H1 (cell line): ENCODE measurements around the gene NQO2. TPM values are rescaled to one million over a fixed set of nuclear protein-coding genes. Genes with fewer than 3 reads are reported as not detected.

Source experiments
- CTCF ChIA-PET: fragments of 300-600 bp; sonication (Branson Sonifier 250); formaldehyde crosslinking; loops from one replicate; lab custom pipeline; 2021; ENCODE audit not compliant: partially characterized antibody; lab: Charles Lee
- POLR2A ChIA-PET: fragments of 300-600 bp; sonication (Branson Sonifier 250); formaldehyde crosslinking; loops from one replicate; lab custom pipeline; 2021; ENCODE audit warnings: inconsistent platforms; ENCODE audit not compliant: partially characterized antibody; lab: Charles Lee
- DNase-seq, 2 experiments: peaks; one replicate each; pipeline versions ENCODE4 v3.0.0 to v3.0.0-alpha.2; 2010 to 2022; ENCODE audit warnings: low spot score in 2 of 2, low read depth in 1 of 2, mixed read lengths in 1 of 2
- FAIRE-seq: peaks from 2 replicates; lab custom pipeline; 2011; peaks lifted over from hg19 to GRCh38; lab: Jason Lieb, UNC
- H2AFZ ChIP-seq: 2 replicates; pipeline ENCODE4 v1.8.1; 2012; ENCODE audit warnings: low read length, inconsistent platforms
- H2AK5ac ChIP-seq: 2 replicates; pipeline ENCODE4 v1.6.1; 2013; ENCODE audit warnings: low read depth, low read length
- H2BK120ac ChIP-seq: replicated peaks from 2 replicates; pipeline ENCODE3; 2013; ENCODE audit warnings: low read depth, low read length, inconsistent platforms
- H2BK12ac ChIP-seq: 2 replicates; pipeline ENCODE4 v1.6.1; 2013; ENCODE audit warnings: low read depth, low read length
- H2BK15ac ChIP-seq: 2 replicates; pipeline ENCODE4 v1.6.1; 2013; ENCODE audit warnings: low read length
- H2BK20ac ChIP-seq: 2 replicates; pipeline ENCODE4 v1.6.1; 2013; ENCODE audit warnings: low read length
- H2BK5ac ChIP-seq: 2 replicates; pipeline ENCODE4 v1.6.1; 2013; ENCODE audit warnings: low read depth, low read length
- H3K14ac ChIP-seq: 2 replicates; pipeline ENCODE4 v1.6.1; 2013; ENCODE audit warnings: inconsistent platforms; ENCODE audit not compliant: insufficient read length
- H3K18ac ChIP-seq: 2 replicates; pipeline ENCODE4 v1.6.1; 2013; ENCODE audit warnings: low read length; ENCODE audit errors: extremely low read depth
- H3K23ac ChIP-seq: 2 replicates; pipeline ENCODE4 v1.6.1; 2013; ENCODE audit warnings: inconsistent platforms; ENCODE audit not compliant: insufficient read length
- H3K23me2 ChIP-seq: 2 replicates; pipeline ENCODE4 v1.6.1; 2013; ENCODE audit warnings: low read depth, low read length
- H3K27ac ChIP-seq: 2 replicates; pipeline ENCODE4 v1.6.1; 2011; ENCODE audit warnings: low read depth, low read length, inconsistent platforms
- H3K27me3 ChIP-seq, 4 experiments: replicated peaks in 1 of 4; 1 replicate in 1 of 4; 2 replicates in 3 of 4; pipeline versions ENCODE4 v1.6.1 to v1.8.1; 2011 to 2013; ENCODE audit warnings: low read length in 3 of 4, mild to moderate bottlenecking in 3 of 4, inconsistent platforms in 2 of 4, mixed read lengths in 2 of 4, moderate library complexity in 1 of 4; ENCODE audit not compliant: control insufficient read depth in 3 of 4, insufficient read depth in 3 of 4; ENCODE audit errors: extremely low read depth in 1 of 4
- H3K36me3 ChIP-seq, 4 experiments: 2 replicates each; pipeline versions ENCODE4 v1.6.1 to v1.8.1; 2011 to 2013; ENCODE audit warnings: mild to moderate bottlenecking in 4 of 4, low read length in 3 of 4, moderate library complexity in 2 of 4, control low read depth in 1 of 4, inconsistent platforms in 1 of 4; ENCODE audit not compliant: insufficient read depth in 4 of 4, control insufficient read depth in 2 of 4
- H3K4ac ChIP-seq: replicated peaks from 2 replicates; pipeline ENCODE3; 2013; ENCODE audit warnings: low read length, low read depth, mixed read lengths, inconsistent platforms; ENCODE audit not compliant: insufficient read length
- H3K4me1 ChIP-seq, 4 experiments: replicated peaks in 1 of 4; 1 replicate in 1 of 4; 2 replicates in 3 of 4; pipeline versions ENCODE4 v1.6.1 to v1.8.1; 2011 to 2013; ENCODE audit warnings: low read length in 3 of 4, inconsistent platforms in 2 of 4, mixed read lengths in 1 of 4; ENCODE audit not compliant: insufficient read depth in 4 of 4, control insufficient read depth in 3 of 4
- H3K4me2 ChIP-seq, 2 experiments: 2 replicates each; pipeline versions ENCODE4 v1.6.1 to v1.8.1; 2011 to 2013; ENCODE audit warnings: low read depth in 2 of 2, low read length in 2 of 2, control low read depth in 1 of 2, inconsistent platforms in 1 of 2, mild to moderate bottlenecking in 1 of 2; ENCODE audit not compliant: insufficient read depth in 1 of 2
- H3K4me3 ChIP-seq, 4 experiments: fragments of 200-600, 300-600 bp in 1 of 4; sonication (generic), shearing (Covaris generic), sonication (Bioruptor Twin) in 1 of 4; 2 replicates each; pipeline versions ENCODE4 v1.5.1 to v1.8.1; 2011 to 2016; ENCODE audit warnings: low read length in 4 of 4, low read depth in 3 of 4, control low read depth in 2 of 4, inconsistent platforms in 2 of 4, mild to moderate bottlenecking in 2 of 4, mixed read lengths in 1 of 4, moderate library complexity in 1 of 4; ENCODE audit not compliant: insufficient read depth in 2 of 4; ENCODE audit errors: extremely low read depth in 1 of 4
- H3K56ac ChIP-seq: replicated peaks from 2 replicates; pipeline ENCODE3; 2013; ENCODE audit warnings: low read depth, mild to moderate bottlenecking, mixed read lengths, low read length, inconsistent platforms; ENCODE audit not compliant: insufficient read length
- H3K79me1 ChIP-seq: 2 replicates; pipeline ENCODE4 v1.6.1; 2013; ENCODE audit warnings: low read depth, low read length, control low read depth
- H3K79me2 ChIP-seq, 2 experiments: 2 replicates each; pipeline versions ENCODE4 v1.6.1 to v1.8.1; 2012 to 2013; ENCODE audit warnings: low read length in 2 of 2, mild to moderate bottlenecking in 2 of 2, inconsistent platforms in 1 of 2; ENCODE audit not compliant: insufficient read depth in 2 of 2, control insufficient read depth in 1 of 2
- H3K9ac ChIP-seq, 4 experiments: replicated peaks in 1 of 4; 1 replicate in 1 of 4; 2 replicates in 3 of 4; pipeline versions ENCODE4 v1.6.1 to v1.8.1; 2011 to 2013; ENCODE audit warnings: low read depth in 3 of 4, low read length in 3 of 4, control low read depth in 2 of 4, mild to moderate bottlenecking in 2 of 4, moderate library complexity in 2 of 4, inconsistent platforms in 1 of 4; ENCODE audit errors: extremely low read depth in 1 of 4
- H3K9me3 ChIP-seq, 2 experiments: 2 replicates each; pipeline versions ENCODE4 v1.6.1 to v1.8.1; 2012 to 2013; ENCODE audit warnings: mild to moderate bottlenecking in 2 of 2, moderate library complexity in 2 of 2, control low read depth in 1 of 2, inconsistent platforms in 1 of 2, low read depth in 1 of 2, low read length in 1 of 2, mixed read lengths in 1 of 2; ENCODE audit not compliant: insufficient read depth in 2 of 2
- H4K20me1 ChIP-seq, 2 experiments: replicated peaks in 1 of 2; 2 replicates each; pipeline versions ENCODE3 to v1.8.1; 2011 to 2013; ENCODE audit warnings: inconsistent platforms in 2 of 2, low read length in 2 of 2, mild to moderate bottlenecking in 1 of 2; ENCODE audit not compliant: insufficient read depth in 2 of 2, control insufficient read depth in 1 of 2
- H4K5ac ChIP-seq: 2 replicates; pipeline ENCODE4 v1.6.1; 2013; ENCODE audit warnings: low read length, low read depth, mixed read lengths, inconsistent platforms; ENCODE audit not compliant: insufficient read length
- H4K8ac ChIP-seq: 2 replicates; pipeline ENCODE4 v1.8.0; 2013; ENCODE audit warnings: mild to moderate bottlenecking, moderate library complexity, low read length, inconsistent platforms; ENCODE audit not compliant: insufficient read depth; ENCODE audit errors: extremely low read depth
- H4K91ac ChIP-seq: replicated peaks from 2 replicates; pipeline ENCODE3; 2013; ENCODE audit warnings: low read length, mixed read lengths, inconsistent platforms; ENCODE audit not compliant: insufficient read length
- CBX8 ChIP-seq: fragments of 300-800, 300-1000 bp; sonication (generic); IDR thresholded peaks from 2 replicates; pipeline ENCODE4 v1.7.1; 2016; ENCODE audit warnings: low read depth, low read length, borderline replicate concordance
- CTBP2 ChIP-seq: IDR thresholded peaks from 2 replicates; pipeline ENCODE4 v1.7.0; 2011; ENCODE audit warnings: borderline replicate concordance, mild to moderate bottlenecking, moderate library complexity, mixed read lengths, low read length; ENCODE audit not compliant: insufficient read depth, insufficient read length
- JUND ChIP-seq: IDR thresholded peaks from 2 replicates; pipeline ENCODE4 v1.6.1; 2011; ENCODE audit warnings: mild to moderate bottlenecking, improper control_type of control experiment, low read length
- POLR2A ChIP-seq, 2 experiments: IDR thresholded peaks; 1 replicate in 1 of 2; 2 replicates in 1 of 2; pipeline ENCODE4 v1.6.1; 2011; ENCODE audit warnings: low read depth in 2 of 2, low read length in 2 of 2, mild to moderate bottlenecking in 2 of 2; ENCODE audit errors: control extremely low read depth in 1 of 2
- RBBP5 ChIP-seq: IDR thresholded peaks from 2 replicates; pipeline ENCODE4 v1.7.1; 2012; ENCODE audit warnings: low read depth, mild to moderate bottlenecking, inconsistent platforms, low read length, moderate library complexity, borderline replicate concordance
- SAP30 ChIP-seq: fragments of 300-600 bp; sonication (generic); IDR thresholded peaks from 2 replicates; pipeline ENCODE4 v1.7.1; 2012; ENCODE audit warnings: low read length, moderate library complexity, mild to moderate bottlenecking, inconsistent platforms; ENCODE audit not compliant: insufficient read depth, insufficient replicate concordance
- SP1 ChIP-seq: IDR thresholded peaks from 2 replicates; pipeline ENCODE4 v1.6.1; 2011; ENCODE audit warnings: low read depth, low read length
- WGBS, 2 experiments: shearing (Covaris generic) in 1 of 2; methylation state at CpG; one replicate each; pipeline versions ENCODE4 v1.1.6 to v1.1.7; 2013 to 2015; ENCODE audit warnings: low lambda C conversion rate in 2 of 2, mixed read lengths in 2 of 2, inconsistent platforms in 1 of 2, low coverage in 1 of 2, missing lambda C conversion rate in 1 of 2; ENCODE audit not compliant: insufficient replicate concordance in 2 of 2, insufficient coverage in 1 of 2, insufficient read length in 1 of 2; ENCODE audit errors: extremely low coverage in 1 of 2, missing lambda C conversion rate in 1 of 2; 5-methylcytosine and 5-hydroxymethylcytosine counted together
- polyA plus RNA-seq, 7 experiments: library from polyadenylated mRNA; depleted of rRNA in 3 of 7; stranded (reverse) in 5 of 7; unstranded in 2 of 7; fragments of >200 nt in 5 of 7; fragments of 200-250 nt in 2 of 7; gene quantifications; 1 replicate in 5 of 7; 2 replicates in 1 of 7; 4 replicates in 1 of 7; pipeline versions ENCODE4 v1.2.1 to v1.2.3, GENCODE V29; 2011 to 2013; ENCODE audit warnings: missing spikeins in 2 of 7, mixed read lengths in 2 of 7
- total RNA-seq: library from RNA; stranded (reverse); fragmentation: NEBNext Ultra II Directional; extraction: Animal tissue kit (Norgen Biotek cat#: 25700); gene quantifications from 2 replicates; pipeline ENCODE4 v1.2.1, GENCODE V29; 2021
- TF ChIP-seq, protein P1 (sequence below): IDR thresholded peaks from 2 replicates; pipeline ENCODE4 v1.6.1; 2011; ENCODE audit warnings: low read length, improper control_type of control experiment
- TF ChIP-seq, protein P2 (sequence below): IDR thresholded peaks from 2 replicates; pipeline ENCODE4 v1.6.1; 2012; ENCODE audit warnings: low read length, inconsistent platforms

NQO2 gene
- total and polyA plus RNA-seq, 2 of the 8 experiments (the other 6 are each of a cell fraction or from before 2014, with no cell fraction given) = 135 to 168 TPM

DNA sequence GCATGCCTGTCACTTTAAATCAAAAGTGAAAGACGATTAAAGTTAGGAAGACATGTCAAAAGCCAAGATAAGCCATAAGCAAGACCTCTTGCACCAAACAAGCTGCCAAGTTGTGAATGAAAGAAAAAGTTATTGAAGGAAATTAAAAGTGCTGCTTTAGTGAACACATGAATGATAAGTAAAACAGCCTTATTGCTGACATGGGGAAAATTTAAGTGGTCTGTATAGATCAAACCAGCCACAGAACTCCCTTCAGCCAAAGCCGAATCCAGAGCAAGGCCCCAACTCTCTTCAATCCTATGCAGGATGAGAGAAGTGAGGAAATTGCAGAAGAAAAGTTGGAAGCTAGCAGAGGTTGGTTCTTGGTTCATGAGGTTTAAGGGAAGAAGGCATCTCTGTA, 59.3 kb downstream of the NQO2 start:
- Histone ChIP-seq H4K8ac (no peak overlapping the region), H3K4me3 (no peak overlapping the region), H2AK5ac (no peak overlapping the region), H2BK12ac (no peak overlapping the region), H3K9ac (no peak overlapping the region), H3K23ac (no peak overlapping the region), H3K56ac (no peak overlapping the region), H3K23me2 (peaks cover 9% of the 10 kb centered on the region), H3K14ac (no peak overlapping the region), H3K4me1 (peaks cover 2 to 9% (median 5%) of the 10 kb centered on the region in 4 experiments; a peak in 5 of 7 replicates), H2BK5ac (no peak overlapping the region), H2BK20ac (no peak overlapping the region), H3K79me1 (no peaks in the 10 kb centered on the region), H3K27ac (no peak overlapping the region), H3K36me3 (no peaks in the 10 kb centered on the region), H2BK120ac (no peak overlapping the region), H3K27me3 (no peaks in the 10 kb centered on the region), H3K4ac (no peak overlapping the region), H4K20me1 (no peaks in the 10 kb centered on the region), H2BK15ac (no peak overlapping the region), H4K91ac (no peak overlapping the region), H3K18ac (no peak overlapping the region), H2AFZ (no peak overlapping the region), H3K9me3 (no peaks in the 10 kb centered on the region), H3K79me2 (no peaks in the 10 kb centered on the region), H3K4me2 (no peak overlapping the region), H4K5ac (no peak overlapping the region)
- TF ChIP-seq, protein P1, sequence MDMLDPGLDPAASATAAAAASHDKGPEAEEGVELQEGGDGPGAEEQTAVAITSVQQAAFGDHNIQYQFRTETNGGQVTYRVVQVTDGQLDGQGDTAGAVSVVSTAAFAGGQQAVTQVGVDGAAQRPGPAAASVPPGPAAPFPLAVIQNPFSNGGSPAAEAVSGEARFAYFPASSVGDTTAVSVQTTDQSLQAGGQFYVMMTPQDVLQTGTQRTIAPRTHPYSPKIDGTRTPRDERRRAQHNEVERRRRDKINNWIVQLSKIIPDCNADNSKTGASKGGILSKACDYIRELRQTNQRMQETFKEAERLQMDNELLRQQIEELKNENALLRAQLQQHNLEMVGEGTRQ = no peak
- TF ChIP-seq RBBP5 (no peak), CBX8 (no peak), SAP30 (no peak), POLR2A (IDR thresholded peaks at IDR 0.05; ENCODE audit: control extremely low read depth in 1 of 2, low read depth in 2 of 2, low read length in 2 of 2) (no peak), SP1 (no peak), JUND (no peak), CTBP2 (no peak)
- TF ChIP-seq, protein P2, sequence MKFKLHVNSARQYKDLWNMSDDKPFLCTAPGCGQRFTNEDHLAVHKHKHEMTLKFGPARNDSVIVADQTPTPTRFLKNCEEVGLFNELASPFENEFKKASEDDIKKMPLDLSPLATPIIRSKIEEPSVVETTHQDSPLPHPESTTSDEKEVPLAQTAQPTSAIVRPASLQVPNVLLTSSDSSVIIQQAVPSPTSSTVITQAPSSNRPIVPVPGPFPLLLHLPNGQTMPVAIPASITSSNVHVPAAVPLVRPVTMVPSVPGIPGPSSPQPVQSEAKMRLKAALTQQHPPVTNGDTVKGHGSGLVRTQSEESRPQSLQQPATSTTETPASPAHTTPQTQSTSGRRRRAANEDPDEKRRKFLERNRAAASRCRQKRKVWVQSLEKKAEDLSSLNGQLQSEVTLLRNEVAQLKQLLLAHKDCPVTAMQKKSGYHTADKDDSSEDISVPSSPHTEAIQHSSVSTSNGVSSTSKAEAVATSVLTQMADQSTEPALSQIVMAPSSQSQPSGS = no peak
- FAIRE-seq (no peak), DNase-seq (no peak)
- POLR2A ChIA-PET = interaction anchor here (1.0 to 1.3 kb wide), 2 partner anchors 36 to 69 kb away, joined by 3 read pairs; no protein-coding TSS in a partner anchor
- 93% methylated on average over 2 of the region's 2 CpGs; no CpG with 5 or more reads in 1 of the 2 experiments for WGBS, 2 experiments
- CTCF ChIA-PET = interaction anchor here (0.9 kb wide), 2 partner anchors 57 to 61 kb away, joined by 3 read pairs; no protein-coding TSS in a partner anchor
